HepG2 (cell line): ENCODE data around the gene MRPL42.

Experiments used
- CEBPG ChIP-seq: IDR thresholded peaks from 2 replicates; pipeline ENCODE4 v1.6.1; 2016
- CTCF ChIP-seq: sonication (generic); formaldehyde crosslinking; IDR thresholded peaks from 2 replicates; pipeline ENCODE4 v1.5.0; 2020; ENCODE audit warnings: mild to moderate bottlenecking, missing genetic modification reagents, moderate library complexity
- KLF16 ChIP-seq, 2 experiments: sonication (generic) in 1 of 2; formaldehyde crosslinking in 1 of 2; IDR thresholded peaks; 2 replicates each; pipeline versions ENCODE4 v1.6.1 to v1.8.0; 2016 to 2023; ENCODE audit warnings: missing genetic modification reagents in 2 of 2, missing compliant biosample characterization in 1 of 2
- ZNF383 ChIP-seq: sonication (generic); formaldehyde crosslinking; IDR thresholded peaks from 2 replicates; pipeline ENCODE4 v1.4.0; 2020; ENCODE audit warnings: missing genetic modification reagents, mild to moderate bottlenecking, borderline replicate concordance

GRCh38 chr12:93565760-93566159 lies 98.4 kb downstream of the MRPL42 start:
- TF ChIP-seq CEBPG (no peak), KLF16 (CRISPR knock-in tag; IDR thresholded peaks at IDR 0.05) (no peak), ZNF383 (CRISPR knock-in tag) (no peak), CTCF (no peak)
